Measurements from ENCODE around the gene MAFG.

DNA sequence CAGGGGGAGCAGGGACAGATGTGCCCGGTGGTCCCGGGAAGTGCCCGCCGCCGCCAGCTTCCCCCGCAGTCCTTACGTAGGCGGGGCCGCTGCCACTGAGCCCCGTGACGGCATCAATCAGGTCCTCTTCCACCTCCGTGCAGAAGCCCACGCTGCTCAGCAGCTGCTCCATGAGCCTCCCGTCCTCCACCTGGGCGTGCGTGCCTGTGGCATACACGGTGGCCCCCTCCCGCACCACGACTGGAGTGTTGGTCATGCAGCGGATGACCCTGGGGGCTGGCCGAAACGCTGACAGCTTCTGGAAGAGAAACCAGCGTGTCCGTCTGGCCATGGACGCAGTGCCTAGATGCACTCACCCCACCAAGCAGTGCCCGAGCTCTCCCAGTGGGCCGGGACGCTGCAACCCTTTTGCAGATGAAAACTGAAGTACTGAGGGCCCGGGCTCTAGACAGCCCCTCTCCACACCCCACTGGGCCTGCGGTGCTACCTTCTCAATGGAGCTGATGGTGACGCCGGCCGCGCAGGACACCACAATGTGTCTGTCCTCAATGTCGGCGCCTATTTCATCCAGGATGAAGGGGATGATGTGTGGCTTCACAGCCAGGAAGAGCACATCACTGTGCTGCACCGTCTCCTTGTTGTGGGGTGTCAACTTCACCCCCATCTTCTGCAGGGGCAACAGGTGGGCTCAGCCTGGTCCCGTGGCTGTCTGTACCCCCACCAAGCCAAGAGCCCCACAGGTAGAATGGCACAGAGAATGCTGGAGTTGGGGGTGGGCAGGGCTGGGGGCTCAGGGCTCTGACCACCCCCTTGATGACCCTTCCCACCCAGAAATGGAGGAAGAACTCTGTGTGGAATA is 7.5 kb upstream of the MAFG start:
- TF ChIP-seq, protein P1, sequence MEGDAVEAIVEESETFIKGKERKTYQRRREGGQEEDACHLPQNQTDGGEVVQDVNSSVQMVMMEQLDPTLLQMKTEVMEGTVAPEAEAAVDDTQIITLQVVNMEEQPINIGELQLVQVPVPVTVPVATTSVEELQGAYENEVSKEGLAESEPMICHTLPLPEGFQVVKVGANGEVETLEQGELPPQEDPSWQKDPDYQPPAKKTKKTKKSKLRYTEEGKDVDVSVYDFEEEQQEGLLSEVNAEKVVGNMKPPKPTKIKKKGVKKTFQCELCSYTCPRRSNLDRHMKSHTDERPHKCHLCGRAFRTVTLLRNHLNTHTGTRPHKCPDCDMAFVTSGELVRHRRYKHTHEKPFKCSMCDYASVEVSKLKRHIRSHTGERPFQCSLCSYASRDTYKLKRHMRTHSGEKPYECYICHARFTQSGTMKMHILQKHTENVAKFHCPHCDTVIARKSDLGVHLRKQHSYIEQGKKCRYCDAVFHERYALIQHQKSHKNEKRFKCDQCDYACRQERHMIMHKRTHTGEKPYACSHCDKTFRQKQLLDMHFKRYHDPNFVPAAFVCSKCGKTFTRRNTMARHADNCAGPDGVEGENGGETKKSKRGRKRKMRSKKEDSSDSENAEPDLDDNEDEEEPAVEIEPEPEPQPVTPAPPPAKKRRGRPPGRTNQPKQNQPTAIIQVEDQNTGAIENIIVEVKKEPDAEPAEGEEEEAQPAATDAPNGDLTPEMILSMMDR (IDR thresholded peaks at IDR 0.05): no peak
- no peak for TF ChIP-seq POLR2A (IDR thresholded peaks at IDR 0.05)

Data from adrenal gland (tissue), 5 donors.